GM19239 (cell line): ENCODE measurements around the gene PSIP1.
A peak's percentile ranks its signal among the peaks of the same experiment; 100 is the strongest.

Experiments
- DNase-seq: peaks from one replicate; pipeline ENCODE4 v3.0.0; 2011; ENCODE audit warnings: low spot score; ENCODE audit not compliant: insufficient read length
- FAIRE-seq: peaks from 2 replicates; lab custom pipeline; 2011; peaks lifted over from hg19 to GRCh38; lab: Jason Lieb, UNC

PSIP1 gene

GRCh38 chr9:15509931-15510788 lies 610 bp downstream of the PSIP1 start:
- DNase-seq (no peak), FAIRE-seq (peak; percentile 92)

GRCh38 chr9:15505921-15506320 lies 4.8 kb downstream of the PSIP1 start:
- no peak for DNase-seq
- no peak for FAIRE-seq

- no peak for DNase-seq
- FAIRE-seq: no peak
These were observed 9.0 kb downstream of the PSIP1 start for GRCh38 chr9:15501803-15502202.

GRCh38 chr9:15501179-15501578 lies 9.6 kb downstream of the PSIP1 start:
- FAIRE-seq (no peak), DNase-seq (no peak)

GRCh38 chr9:15499139-15499538 lies 11.6 kb downstream of the PSIP1 start:
- DNase-seq (no peak), FAIRE-seq (no peak)

GRCh38 chr9:15498246-15498995 lies 12.3 kb downstream of the PSIP1 start:
- FAIRE-seq (peak; percentile 11), DNase-seq (no peak)

- DNase-seq (no peak), FAIRE-seq (no peak)
These were observed 18.2 kb downstream of the PSIP1 start for GRCh38 chr9:15492485-15493150.

GRCh38 chr9:15491950-15492349 lies 18.8 kb downstream of the PSIP1 start:
- FAIRE-seq: no peak
- no peak for DNase-seq

GRCh38 chr9:15485836-15486666 lies 24.7 kb downstream of the PSIP1 start:
- DNase-seq (no peak), FAIRE-seq (no peak)

- DNase-seq (no peak), FAIRE-seq (no peak)
These were observed 26.0 kb downstream of the PSIP1 start for GRCh38 chr9:15484802-15485201.

- DNase-seq: no peak
- no peak for FAIRE-seq
These were observed 28.6 kb downstream of the PSIP1 start for GRCh38 chr9:15482146-15482545.

GRCh38 chr9:15480028-15480427 lies 30.7 kb downstream of the PSIP1 start:
- DNase-seq (no peak), FAIRE-seq (no peak)

GRCh38 chr9:15475923-15476536 lies 34.7 kb downstream of the PSIP1 start:
- DNase-seq (no peak), FAIRE-seq (peak; percentile 67)

GRCh38 chr9:15469862-15470261 lies 40.9 kb downstream of the PSIP1 start:
- no peak for FAIRE-seq
- DNase-seq: no peak

GRCh38 chr9:15469406-15469805 lies 41.4 kb downstream of the PSIP1 start:
- FAIRE-seq (no peak), DNase-seq (no peak)

- FAIRE-seq (no peak), DNase-seq (no peak)
These were observed 42.6 kb downstream of the PSIP1 start for GRCh38 chr9:15468145-15468544.

- DNase-seq: no peak
- FAIRE-seq: peak; percentile 66
These were observed 49.2 kb downstream of the PSIP1 start for GRCh38 chr9:15461601-15462000.

GRCh38 chr9:15461056-15461455 lies 49.7 kb downstream of the PSIP1 start:
- FAIRE-seq (no peak), DNase-seq (no peak)

GRCh38 chr9:15453956-15454355 lies 56.8 kb downstream of the PSIP1 start:
- FAIRE-seq (peak; percentile 42), DNase-seq (no peak)

GRCh38 chr9:15444141-15444540 lies 66.6 kb downstream of the PSIP1 start:
- no peak for DNase-seq
- FAIRE-seq: no peak
